Osteocyte (in vitro differentiated cells): ENCODE measurements around the gene ALDOA. TPM values are rescaled to one million over a fixed set of nuclear protein-coding genes. Genes with fewer than 3 reads are reported as not detected.

Experiments
- DNase-seq: peaks from one replicate; pipeline ENCODE4 v3.0.0; 2021; ENCODE audit warnings: mixed read lengths; ENCODE audit not compliant: unreplicated experiment; ENCODE audit errors: extremely low spot score
- H3K27ac Mint-ChIP-seq: one replicate; pipeline ENCODE4 v1.8.0; 2021; ENCODE audit warnings: mild to moderate bottlenecking, mixed read lengths; ENCODE audit not compliant: unreplicated experiment
- H3K27me3 Mint-ChIP-seq: one replicate; pipeline ENCODE4 v1.8.0; 2021; ENCODE audit warnings: mixed read lengths; ENCODE audit not compliant: unreplicated experiment
- H3K36me3 Mint-ChIP-seq: one replicate; pipeline ENCODE4 v1.8.0; 2021; ENCODE audit warnings: mixed read lengths; ENCODE audit not compliant: unreplicated experiment
- H3K4me1 Mint-ChIP-seq: one replicate; pipeline ENCODE4 v1.8.0; 2021; ENCODE audit warnings: mixed read lengths; ENCODE audit not compliant: unreplicated experiment
- H3K4me3 Mint-ChIP-seq: one replicate; pipeline ENCODE4 v1.8.0; 2021; ENCODE audit warnings: mild to moderate bottlenecking, moderate library complexity, mixed read lengths; ENCODE audit not compliant: unreplicated experiment
- H3K9me3 Mint-ChIP-seq: one replicate; pipeline ENCODE4 v1.8.0; 2021; ENCODE audit warnings: mixed read lengths; ENCODE audit not compliant: unreplicated experiment
- total RNA-seq: library from RNA; stranded (reverse); gene quantifications from 2 replicates; pipeline ENCODE4 v1.2.1, GENCODE V29; 2021
- TF ChIP-seq, protein P1 (sequence below): fragments of 200-600 bp; sonication (generic); IDR thresholded peaks from 2 replicates; pipeline ENCODE4 v1.5.0; 2021; ENCODE audit warnings: antibody characterized with exemption, mild to moderate bottlenecking, moderate library complexity

Gene ALDOA
- total RNA-seq, 1 donor from 2014 or later = 765 TPM

DNA sequence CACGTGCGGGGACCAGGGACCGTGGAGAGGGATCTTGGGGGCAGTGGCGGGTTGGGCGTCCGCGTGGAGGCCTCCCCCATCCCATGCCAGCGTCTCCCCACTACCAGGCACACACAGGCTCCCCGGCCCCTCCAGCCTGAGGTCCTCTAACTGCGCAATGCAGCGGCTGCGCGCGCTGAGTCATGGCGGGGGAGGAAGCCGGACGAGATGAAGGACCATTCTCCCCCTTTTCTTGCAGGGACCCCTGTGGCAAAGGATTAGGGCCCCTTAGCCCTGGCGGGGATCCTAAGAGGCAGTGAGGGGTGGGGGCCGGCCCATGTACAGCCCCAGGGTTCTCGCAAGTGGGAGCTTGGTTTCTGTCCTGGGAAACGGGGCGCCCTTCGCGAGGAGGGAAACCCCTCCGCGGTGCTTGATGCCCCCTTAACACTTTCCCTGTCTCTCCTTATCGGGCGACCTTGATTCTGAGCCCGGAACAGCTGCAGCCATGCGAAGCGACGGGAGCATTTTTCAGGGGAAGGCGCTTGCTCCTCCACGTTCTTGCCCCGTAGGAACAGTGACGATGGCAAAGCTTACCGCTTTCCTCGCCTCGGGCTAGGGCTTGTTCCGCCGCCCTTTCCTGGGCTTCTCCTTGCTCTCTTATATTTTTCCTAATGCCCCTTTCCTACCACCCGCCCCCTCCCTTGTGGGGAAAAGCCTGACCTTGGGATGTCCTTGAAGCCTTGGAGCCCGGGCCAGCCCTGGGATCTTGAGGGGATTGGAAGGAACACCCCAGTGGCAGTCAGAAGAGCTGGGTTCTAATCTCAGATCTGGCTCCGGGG is 592 bp downstream of the ALDOA start:
- Mint-ChIP-seq H3K4me3 (peak overlapping the region; percentile 91), H3K4me1 (peaks cover 38% of the 10 kb centered on the region), H3K36me3 (peaks cover 30% of the 10 kb centered on the region), H3K27me3 (no peaks in the 10 kb centered on the region), H3K27ac (peak overlapping the region; percentile 99), H3K9me3 (no peaks in the 10 kb centered on the region)
- TF ChIP-seq, protein P1, sequence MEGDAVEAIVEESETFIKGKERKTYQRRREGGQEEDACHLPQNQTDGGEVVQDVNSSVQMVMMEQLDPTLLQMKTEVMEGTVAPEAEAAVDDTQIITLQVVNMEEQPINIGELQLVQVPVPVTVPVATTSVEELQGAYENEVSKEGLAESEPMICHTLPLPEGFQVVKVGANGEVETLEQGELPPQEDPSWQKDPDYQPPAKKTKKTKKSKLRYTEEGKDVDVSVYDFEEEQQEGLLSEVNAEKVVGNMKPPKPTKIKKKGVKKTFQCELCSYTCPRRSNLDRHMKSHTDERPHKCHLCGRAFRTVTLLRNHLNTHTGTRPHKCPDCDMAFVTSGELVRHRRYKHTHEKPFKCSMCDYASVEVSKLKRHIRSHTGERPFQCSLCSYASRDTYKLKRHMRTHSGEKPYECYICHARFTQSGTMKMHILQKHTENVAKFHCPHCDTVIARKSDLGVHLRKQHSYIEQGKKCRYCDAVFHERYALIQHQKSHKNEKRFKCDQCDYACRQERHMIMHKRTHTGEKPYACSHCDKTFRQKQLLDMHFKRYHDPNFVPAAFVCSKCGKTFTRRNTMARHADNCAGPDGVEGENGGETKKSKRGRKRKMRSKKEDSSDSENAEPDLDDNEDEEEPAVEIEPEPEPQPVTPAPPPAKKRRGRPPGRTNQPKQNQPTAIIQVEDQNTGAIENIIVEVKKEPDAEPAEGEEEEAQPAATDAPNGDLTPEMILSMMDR = no peak
- no peak for DNase-seq

DNA sequence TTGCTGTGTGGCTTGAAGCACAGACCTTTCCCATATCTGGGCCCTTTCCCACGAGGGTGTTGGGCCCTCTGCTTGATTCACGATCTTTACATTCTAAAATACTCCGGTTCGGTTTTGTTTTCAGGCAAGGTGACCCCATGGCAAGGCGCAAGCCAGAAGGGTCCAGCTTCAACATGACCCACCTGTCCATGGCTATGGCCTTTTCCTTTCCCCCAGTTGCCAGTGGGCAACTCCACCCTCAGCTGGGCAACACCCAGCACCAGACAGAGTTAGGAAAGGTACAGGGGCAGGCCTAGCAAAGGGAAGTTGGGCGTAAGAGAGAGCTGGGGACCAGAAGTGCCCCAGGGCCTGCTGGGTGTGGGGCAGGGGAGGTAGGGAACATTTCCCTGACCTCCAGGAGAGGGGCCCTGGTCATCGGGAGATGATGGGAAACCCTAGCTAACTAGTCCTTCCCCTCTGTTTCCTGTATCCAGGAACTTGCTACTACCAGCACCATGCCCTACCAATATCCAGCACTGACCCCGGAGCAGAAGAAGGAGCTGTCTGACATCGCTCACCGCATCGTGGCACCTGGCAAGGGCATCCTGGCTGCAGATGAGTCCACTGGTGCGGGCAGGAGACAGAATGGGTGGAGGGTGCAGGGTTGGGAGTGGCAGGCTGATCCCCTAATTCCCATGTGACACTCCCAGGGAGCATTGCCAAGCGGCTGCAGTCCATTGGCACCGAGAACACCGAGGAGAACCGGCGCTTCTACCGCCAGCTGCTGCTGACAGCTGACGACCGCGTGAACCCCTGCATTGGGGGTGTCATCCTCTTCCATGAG is 1.4 kb downstream of the ALDOA start:
- peaks cover 34% of the 10 kb centered on the region for H3K36me3 Mint-ChIP-seq
- H3K9me3 Mint-ChIP-seq = no peaks in the 10 kb centered on the region
- DNase-seq = no peak
- H3K4me1 Mint-ChIP-seq = peaks cover 38% of the 10 kb centered on the region
- peak overlapping the region; percentile 99 for H3K27ac Mint-ChIP-seq
- no peaks in the 10 kb centered on the region for H3K27me3 Mint-ChIP-seq
- TF ChIP-seq, protein P1 = no peak
- peak overlapping the region; percentile 91 for H3K4me3 Mint-ChIP-seq

DNA sequence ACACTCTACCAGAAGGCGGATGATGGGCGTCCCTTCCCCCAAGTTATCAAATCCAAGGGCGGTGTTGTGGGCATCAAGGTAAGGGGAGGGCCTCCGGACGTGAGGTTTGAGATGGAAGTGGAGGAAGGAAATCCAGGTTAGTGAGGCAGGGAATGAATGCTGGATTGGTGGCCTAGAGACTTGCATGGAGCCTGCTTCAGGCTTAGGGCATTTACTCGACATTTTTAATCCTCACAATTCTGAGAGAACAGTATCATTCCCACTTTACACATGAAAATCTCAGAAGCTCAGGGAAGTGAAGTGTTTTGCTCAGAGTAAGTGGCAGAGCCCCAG is 2.0 kb downstream of the ALDOA start:
- peak overlapping the region; percentile 91 for H3K4me3 Mint-ChIP-seq
- TF ChIP-seq, protein P1 = no peak

DNA sequence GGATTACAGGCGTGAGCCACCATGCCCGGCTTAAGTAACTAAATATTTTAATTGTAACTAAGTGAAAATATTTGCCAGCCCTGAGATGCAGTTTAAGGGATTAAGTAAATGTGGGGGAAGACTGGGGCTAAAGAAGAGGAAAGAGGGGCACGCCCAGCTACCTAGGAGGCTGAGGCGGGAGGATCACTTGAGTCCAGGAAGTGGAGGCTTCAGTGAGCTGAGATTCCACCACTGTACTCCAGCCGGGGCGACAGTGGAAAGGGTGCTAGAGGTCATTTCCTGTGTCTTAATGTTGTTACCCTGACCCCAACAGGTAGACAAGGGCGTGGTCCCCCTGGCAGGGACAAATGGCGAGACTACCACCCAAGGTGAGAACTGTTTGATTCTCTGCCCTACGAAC is 2.8 kb downstream of the ALDOA start:
- TF ChIP-seq, protein P1 = no peak
- Mint-ChIP-seq H3K9me3 (no peaks in the 10 kb centered on the region), H3K27me3 (no peaks in the 10 kb centered on the region), H3K4me3 (no peak overlapping the region), H3K27ac (peak overlapping the region; percentile 31), H3K4me1 (peaks cover 36% of the 10 kb centered on the region), H3K36me3 (peaks cover 38% of the 10 kb centered on the region)
- no peak for DNase-seq

More for the DNA sequence above, 2.0 kb downstream of the ALDOA start:
- H3K4me1 Mint-ChIP-seq = peaks cover 40% of the 10 kb centered on the region
- H3K9me3 Mint-ChIP-seq = no peaks in the 10 kb centered on the region
- peaks cover 38% of the 10 kb centered on the region for H3K36me3 Mint-ChIP-seq
- peak overlapping the region; percentile 99 for H3K27ac Mint-ChIP-seq
- no peak for DNase-seq
- no peaks in the 10 kb centered on the region for H3K27me3 Mint-ChIP-seq
